H9 (cell line): ENCODE results near the gene ATP5MG. TPM values are rescaled to one million over a fixed set of nuclear protein-coding genes. Genes with fewer than 3 reads are reported as not detected.

Experiments
- DNase-seq: peaks from one replicate; pipeline ENCODE4 v3.0.0-alpha.2; 2017
- H2AFZ ChIP-seq: one replicate; pipeline ENCODE4 v1.6.1; 2013; ENCODE audit warnings: mild to moderate bottlenecking, low read length, control low read depth, moderate library complexity
- H2AK5ac ChIP-seq: 2 replicates; pipeline ENCODE4 v1.6.1; 2013; ENCODE audit warnings: low read length, control low read depth, mixed read lengths; ENCODE audit not compliant: insufficient read length
- H2BK120ac ChIP-seq: one replicate; pipeline ENCODE4 v1.6.1; 2013; ENCODE audit warnings: low read depth, mild to moderate bottlenecking, low read length, control low read depth, inconsistent platforms; ENCODE audit not compliant: poor library complexity, severe bottlenecking
- H2BK12ac ChIP-seq: 2 replicates; pipeline ENCODE4 v1.6.1; 2013; ENCODE audit warnings: low read length, control low read depth, mixed read lengths, low read depth; ENCODE audit not compliant: insufficient read length
- H2BK15ac ChIP-seq: 2 replicates; pipeline ENCODE4 v1.6.1; 2013; ENCODE audit warnings: low read depth, low read length, control low read depth
- H2BK20ac ChIP-seq: one replicate; pipeline ENCODE4 v1.6.1; 2013; ENCODE audit warnings: low read depth, mild to moderate bottlenecking, low read length, control low read depth, inconsistent platforms; ENCODE audit not compliant: poor library complexity, severe bottlenecking
- H2BK5ac ChIP-seq: 2 replicates; pipeline ENCODE4 v1.6.1; 2013; ENCODE audit warnings: low read length, control low read depth, mixed read lengths; ENCODE audit not compliant: insufficient read length
- H3K14ac ChIP-seq: 2 replicates; pipeline ENCODE4 v1.6.1; 2013; ENCODE audit warnings: low read length, control low read depth; ENCODE audit not compliant: insufficient read depth
- H3K18ac ChIP-seq: 2 replicates; pipeline ENCODE4 v1.6.1; 2013; ENCODE audit warnings: low read depth, mild to moderate bottlenecking, mixed read lengths, low read length, control low read depth; ENCODE audit not compliant: insufficient read length
- H3K23ac ChIP-seq: 2 replicates; pipeline ENCODE4 v1.6.1; 2013; ENCODE audit warnings: low read length, control low read depth, mixed read lengths, low read depth; ENCODE audit not compliant: insufficient read length
- H3K23me2 ChIP-seq: 2 replicates; pipeline ENCODE4 v1.6.1; 2013; ENCODE audit warnings: low read depth, mild to moderate bottlenecking, mixed read lengths, low read length, control low read depth; ENCODE audit not compliant: insufficient read length, poor library complexity, severe bottlenecking
- H3K27ac ChIP-seq: 2 replicates; pipeline ENCODE4 v1.5.1; 2013; ENCODE audit warnings: low read length, control low read depth, mixed read lengths, low read depth; ENCODE audit not compliant: insufficient read length
- H3K27me3 ChIP-seq: 2 replicates; pipeline ENCODE4 v1.6.1; 2013; ENCODE audit warnings: low read length, control low read depth, inconsistent platforms; ENCODE audit not compliant: insufficient read depth
- H3K4ac ChIP-seq: 2 replicates; pipeline ENCODE4 v1.6.1; 2013; ENCODE audit warnings: low read depth, mild to moderate bottlenecking, control low read depth, inconsistent platforms, low read length, moderate library complexity
- H3K4me1 ChIP-seq: 2 replicates; pipeline ENCODE4 v1.6.1; 2013; ENCODE audit warnings: low read length, control low read depth, inconsistent platforms; ENCODE audit not compliant: insufficient read depth
- H3K4me2 ChIP-seq: 2 replicates; pipeline ENCODE4 v1.6.1; 2013; ENCODE audit warnings: low read length, control low read depth, mixed read lengths; ENCODE audit not compliant: insufficient read length, insufficient read depth
- H3K56ac ChIP-seq: 2 replicates; pipeline ENCODE4 v1.6.1; 2013; ENCODE audit warnings: low read depth, mild to moderate bottlenecking, mixed read lengths, low read length, control low read depth; ENCODE audit not compliant: insufficient read length
- H3K79me1 ChIP-seq: 2 replicates; pipeline ENCODE4 v1.6.1; 2013; ENCODE audit warnings: low read depth, mild to moderate bottlenecking, moderate library complexity, low read length, control low read depth, inconsistent platforms; ENCODE audit not compliant: insufficient read depth, poor library complexity, severe bottlenecking
- H3K79me2 ChIP-seq: 2 replicates; pipeline ENCODE4 v1.6.1; 2013; ENCODE audit warnings: low read length, control low read depth, inconsistent platforms; ENCODE audit not compliant: insufficient read depth
- H3K9ac ChIP-seq: 2 replicates; pipeline ENCODE4 v1.6.1; 2013; ENCODE audit warnings: low read length, control low read depth, mixed read lengths; ENCODE audit not compliant: insufficient read length; ENCODE audit errors: extremely low read depth
- H3K9me3 ChIP-seq: one replicate; pipeline ENCODE4 v1.6.1; 2013; ENCODE audit warnings: low read depth, low read length, inconsistent platforms; ENCODE audit not compliant: control insufficient read depth
- H3T11ph ChIP-seq: one replicate; pipeline ENCODE4 v1.6.1; 2013; ENCODE audit warnings: mild to moderate bottlenecking, low read length, control low read depth, inconsistent platforms
- H4K20me1 ChIP-seq: one replicate; pipeline ENCODE4 v1.6.1; 2013; ENCODE audit not compliant: control insufficient read depth, insufficient read length, insufficient read depth
- H4K5ac ChIP-seq: 2 replicates; pipeline ENCODE4 v1.6.1; 2013; ENCODE audit warnings: low read depth, mild to moderate bottlenecking, mixed read lengths, low read length, control low read depth; ENCODE audit not compliant: insufficient read length
- H4K8ac ChIP-seq: replicated peaks from 2 replicates; pipeline ENCODE4 v1.6.1; 2013; ENCODE audit warnings: low read length, control low read depth, mixed read lengths, low read depth; ENCODE audit not compliant: insufficient read length
- H4K91ac ChIP-seq: 2 replicates; pipeline ENCODE4 v1.6.1; 2013; ENCODE audit warnings: low read depth, mild to moderate bottlenecking, moderate library complexity, mixed read lengths, low read length, control low read depth; ENCODE audit not compliant: insufficient read length
- H3K27ac Mint-ChIP-seq, 3 experiments: 2 replicates in 2 of 3; 3 replicates in 1 of 3; pipeline ENCODE4 v1.8.0; 2020 to 2021; ENCODE audit warnings: mixed read lengths in 3 of 3, mild to moderate bottlenecking in 1 of 3, moderate library complexity in 1 of 3
- H3K27me3 Mint-ChIP-seq: 2 replicates; pipeline ENCODE4 v1.8.0; 2021; ENCODE audit warnings: low read depth, mild to moderate bottlenecking, moderate library complexity, mixed read lengths
- H3K36me3 Mint-ChIP-seq, 3 experiments: 2 replicates in 2 of 3; 3 replicates in 1 of 3; pipeline ENCODE4 v1.8.0; 2020 to 2021; ENCODE audit warnings: low read depth in 3 of 3, mixed read lengths in 3 of 3; ENCODE audit not compliant: insufficient read depth in 1 of 3
- H3K4me1 Mint-ChIP-seq, 2 experiments: 2 replicates each; pipeline ENCODE4 v1.8.0; 2020; ENCODE audit warnings: mixed read lengths in 2 of 2
- H3K4me3 Mint-ChIP-seq, 2 experiments: 2 replicates in 1 of 2; 3 replicates in 1 of 2; pipeline ENCODE4 v1.8.0; 2020 to 2021; ENCODE audit warnings: mild to moderate bottlenecking in 2 of 2, mixed read lengths in 2 of 2, moderate library complexity in 1 of 2
- H3K9me3 Mint-ChIP-seq, 2 experiments: 2 replicates in 1 of 2; 3 replicates in 1 of 2; pipeline ENCODE4 v1.8.0; 2020; ENCODE audit warnings: mild to moderate bottlenecking in 2 of 2, mixed read lengths in 2 of 2, moderate library complexity in 1 of 2
- CTCF ChIP-seq: fragments of 200-600 bp; sonication (generic); conservative IDR thresholded peaks from 3 replicates; pipeline ENCODE4 v1.8.0; 2021; ENCODE audit warnings: antibody characterized with exemption, mild to moderate bottlenecking
- WGBS: extraction: QIAGEN DNeasy Blood & Tissue Kit; methylation state at CpG from one replicate; pipeline ENCODE4 v1.1.7; 2013; ENCODE audit warnings: missing lambda C conversion rate, low lambda C conversion rate, mixed read lengths; ENCODE audit not compliant: insufficient read length; ENCODE audit errors: extremely low coverage; 5-methylcytosine and 5-hydroxymethylcytosine counted together
- total RNA-seq: library from RNA; stranded (reverse); gene quantifications from 2 replicates; pipeline ENCODE4 v1.2.1, GENCODE V29; 2021

The ATP5MG gene
- total RNA-seq, 1 experiment from 2014 or later, result 254 TPM

- H2BK12ac ChIP-seq, result no peak overlapping the region
- no peak overlapping the region for H2AK5ac ChIP-seq
- no peaks in the 10 kb centered on the region for H3K4me1 Mint-ChIP-seq
- H3K9me3 ChIP-seq, result no peaks in the 10 kb centered on the region
- no peak overlapping the region for H3T11ph ChIP-seq
- H3K79me2 ChIP-seq, result no peaks in the 10 kb centered on the region
- no peaks in the 10 kb centered on the region for H3K27me3 Mint-ChIP-seq
- H2AFZ ChIP-seq, result no peak overlapping the region
- H3K4me2 ChIP-seq, result no peak overlapping the region
- peaks cover 21 to 80% (median 71%) of the 10 kb centered on the region in 3 experiments; a peak in 6 of 7 replicates for H3K36me3 Mint-ChIP-seq
- H2BK15ac ChIP-seq, result no peak overlapping the region
- no peaks in the 10 kb centered on the region for H3K27me3 ChIP-seq
- H3K4ac ChIP-seq, result no peak overlapping the region
- H3K4me3 Mint-ChIP-seq, result no peak overlapping the region
- H3K56ac ChIP-seq, result no peak overlapping the region
- H3K23ac ChIP-seq, result no peak overlapping the region
- no peak overlapping the region for H4K8ac ChIP-seq
- WGBS, result no CpG with 5 or more reads among the region's 3 CpGs
- no peak overlapping the region for H3K27ac ChIP-seq
- no peak overlapping the region for H2BK20ac ChIP-seq
- no peak overlapping the region for H3K14ac ChIP-seq
- no peak overlapping the region for H3K9ac ChIP-seq
- no peaks in the 10 kb centered on the region for H3K9me3 Mint-ChIP-seq
- no peak overlapping the region for H3K18ac ChIP-seq
- H4K91ac ChIP-seq, result no peak overlapping the region
- no peak overlapping the region for H4K5ac ChIP-seq
- TF ChIP-seq CTCF, result no peak
- no peak overlapping the region for H3K27ac Mint-ChIP-seq
- no peak overlapping the region for H2BK120ac ChIP-seq
- DNase-seq, result no peak
- no peaks in the 10 kb centered on the region for H4K20me1 ChIP-seq
- no peaks in the 10 kb centered on the region for H3K79me1 ChIP-seq
- H3K23me2 ChIP-seq, result no peaks in the 10 kb centered on the region
- H3K4me1 ChIP-seq, result no peaks in the 10 kb centered on the region
- no peak overlapping the region for H2BK5ac ChIP-seq
These were observed 26.7 kb upstream of the ATP5MG start for GRCh38 chr11:118374729-118375128.
